ENCODE data around the gene RTN4R.

The RTN4R gene

DNA sequence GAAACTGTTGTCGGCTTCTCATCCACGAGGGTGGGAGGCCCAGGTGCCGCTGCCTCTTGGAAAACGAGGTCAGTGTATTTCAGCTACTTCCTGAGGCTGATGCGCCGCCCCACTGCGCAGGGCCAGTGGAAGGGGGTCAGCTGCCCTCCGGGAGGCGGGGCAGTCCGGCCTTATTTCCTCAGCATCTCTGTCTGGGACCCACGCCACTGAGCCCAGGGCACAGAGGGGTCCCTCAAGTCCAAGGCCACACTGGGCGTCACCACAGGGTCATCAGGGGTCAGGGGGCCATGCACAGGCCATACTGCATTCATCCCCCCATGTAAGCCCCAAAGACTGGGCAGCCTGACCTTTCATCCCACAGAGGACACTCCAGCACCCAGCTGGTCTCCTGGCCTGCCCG, 12.1 kb downstream of the RTN4R start:
- no peak for DNase-seq

DNA sequence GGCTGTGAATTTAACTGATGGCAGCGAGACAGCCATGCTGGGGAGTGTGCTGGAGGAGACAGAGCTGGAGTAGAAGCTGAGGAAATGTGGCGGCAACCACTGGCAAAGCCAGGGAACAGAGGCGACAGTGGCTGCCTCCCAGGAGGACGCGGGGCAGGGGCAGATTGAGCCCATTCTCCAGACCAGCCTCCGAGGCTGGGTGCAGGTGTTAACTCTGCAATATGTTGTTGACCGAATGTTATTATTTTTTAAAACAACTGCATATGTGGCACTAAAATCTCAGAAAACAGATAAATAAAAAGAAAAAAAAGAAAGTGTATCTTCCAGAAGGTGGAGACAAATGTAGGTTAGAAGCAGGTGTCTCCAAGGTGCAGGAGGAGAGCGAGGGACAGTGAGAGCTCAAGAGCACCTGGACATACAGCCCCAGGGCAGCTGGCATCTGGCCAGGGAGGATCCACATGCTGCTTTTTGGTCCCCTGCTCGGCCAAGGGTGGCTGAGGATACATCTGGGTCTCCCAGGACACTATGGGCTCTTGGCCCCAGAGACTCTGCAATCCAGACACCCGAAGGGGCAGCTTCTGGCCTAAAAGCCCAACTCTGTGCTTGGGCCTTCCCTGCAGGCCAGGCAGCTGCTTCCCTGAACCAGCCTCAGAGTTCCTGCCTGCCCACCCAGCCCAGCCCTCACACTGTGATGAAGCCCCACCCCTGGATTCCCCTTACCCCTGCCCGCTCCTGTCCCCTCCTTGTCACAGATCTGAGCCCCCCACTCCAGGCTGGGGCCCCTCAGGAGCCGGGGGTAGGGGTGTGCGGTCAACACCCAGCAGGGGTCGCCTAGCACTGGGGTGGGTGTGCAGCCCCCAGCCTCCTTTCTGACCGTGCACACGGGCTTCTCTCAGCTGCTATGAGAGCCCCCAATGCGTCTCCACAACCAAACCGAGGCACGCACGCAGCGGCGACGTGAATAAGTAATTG, 12.9 kb downstream of the RTN4R start:
- DNase-seq, result no peak

DNA sequence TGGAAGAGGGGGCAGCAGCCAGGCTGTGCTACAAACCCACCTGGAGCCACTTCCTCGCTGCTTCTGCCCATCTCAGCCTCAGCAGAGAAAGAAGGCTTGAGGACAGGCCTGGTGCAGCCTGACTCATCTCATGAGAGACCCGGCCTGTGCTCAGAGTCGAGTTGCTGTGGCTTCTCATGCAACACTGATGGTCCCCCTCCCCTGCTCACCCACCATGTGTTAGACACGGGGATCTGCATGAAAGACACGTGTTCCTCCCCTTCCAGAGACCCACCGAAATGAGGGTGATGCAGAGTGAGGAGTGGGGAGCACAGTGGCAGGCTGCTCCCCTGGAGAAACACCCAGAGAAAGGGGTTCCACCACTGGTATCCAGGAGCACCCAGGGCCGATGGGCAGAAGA, 15.0 kb downstream of the RTN4R start:
- DNase-seq, result no peak

DNA sequence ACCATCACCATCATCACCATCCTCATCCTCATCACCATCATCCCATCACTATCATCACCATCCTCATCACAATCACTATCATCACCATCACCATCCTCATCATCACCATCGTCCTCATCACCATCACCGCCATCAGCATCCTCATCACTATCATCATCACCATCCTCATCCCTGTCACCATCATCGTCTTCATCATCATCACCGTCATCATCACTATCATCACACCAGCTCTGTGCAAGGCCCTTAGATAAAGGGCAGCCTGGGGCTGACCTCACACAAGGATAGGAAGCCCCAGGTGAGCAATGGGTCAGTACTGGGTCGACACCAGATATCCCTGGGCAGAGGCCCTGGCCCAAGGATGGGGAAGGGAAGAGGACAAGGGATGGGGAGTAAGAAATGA, 16.1 kb downstream of the RTN4R start:
- DNase-seq, result no peak

DNA sequence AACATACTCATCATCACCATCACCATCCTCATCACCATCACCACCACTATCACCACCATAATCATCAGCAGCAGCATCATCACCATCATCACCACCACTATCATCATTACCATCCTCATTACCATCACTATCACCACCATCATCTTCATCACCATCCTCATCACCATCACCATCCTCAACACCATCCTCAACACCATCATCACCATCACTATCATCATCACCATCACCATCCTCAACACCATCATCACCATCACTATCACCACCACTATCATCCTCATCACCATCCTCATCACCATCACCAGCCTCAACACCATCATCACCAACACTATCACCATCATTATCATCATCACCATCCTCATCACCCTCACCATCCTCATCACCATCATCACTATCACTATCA, 16.6 kb downstream of the RTN4R start:
- no peak for DNase-seq

DNA sequence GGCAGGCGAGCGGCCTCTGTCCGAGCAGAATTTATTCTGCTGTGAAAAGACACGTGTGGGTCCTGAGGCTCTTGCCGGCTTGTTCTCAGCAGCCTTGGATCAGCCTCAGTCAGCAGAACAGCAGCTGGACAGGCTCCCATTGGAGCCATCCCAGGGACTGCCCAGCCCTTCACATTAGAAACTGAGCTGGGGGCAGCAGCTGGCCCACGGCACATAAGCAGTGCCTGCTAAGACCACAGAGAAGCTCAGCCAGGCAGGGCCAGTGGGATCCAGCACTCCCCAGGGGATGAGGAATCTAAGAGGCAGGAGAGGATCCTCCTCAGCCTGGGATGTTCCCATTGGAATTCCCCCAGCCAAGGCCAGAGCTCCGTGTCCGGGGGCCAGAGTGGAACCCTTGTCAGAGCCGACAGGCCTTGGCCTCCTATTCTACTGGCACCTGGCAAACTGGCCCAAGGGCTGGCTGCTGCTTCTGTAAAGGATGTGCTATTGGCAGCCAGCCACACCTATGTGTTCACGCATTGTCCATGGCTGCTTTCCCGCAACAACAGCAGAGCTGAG, 18.2 kb downstream of the RTN4R start:
- no peak for DNase-seq

DNA sequence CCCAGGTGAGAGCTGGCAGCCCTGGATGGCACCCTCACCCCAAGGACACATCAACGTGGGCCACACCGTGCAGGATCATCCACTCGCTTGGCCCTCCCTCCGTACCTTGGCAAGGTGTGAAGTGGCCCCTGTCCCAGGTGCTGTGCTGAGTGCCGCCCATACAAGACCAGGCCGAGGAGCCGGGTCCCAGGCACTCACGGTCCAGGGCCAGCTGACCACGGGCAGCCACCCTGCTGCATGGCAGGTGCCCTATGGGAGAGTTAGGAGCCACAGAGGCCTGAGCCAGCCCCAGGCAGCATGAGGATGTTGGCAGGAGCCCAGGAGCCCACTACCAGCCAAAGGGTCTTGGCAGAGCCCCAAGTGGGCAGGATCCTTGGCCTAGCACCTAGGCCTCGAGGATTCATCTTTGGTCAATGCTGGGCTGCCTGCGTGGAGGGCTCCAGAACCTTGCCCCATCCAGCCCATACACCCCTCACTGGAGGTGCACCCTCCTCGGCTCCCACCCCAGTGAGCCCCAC, 19.6 kb downstream of the RTN4R start:
- no peak for DNase-seq

DNA sequence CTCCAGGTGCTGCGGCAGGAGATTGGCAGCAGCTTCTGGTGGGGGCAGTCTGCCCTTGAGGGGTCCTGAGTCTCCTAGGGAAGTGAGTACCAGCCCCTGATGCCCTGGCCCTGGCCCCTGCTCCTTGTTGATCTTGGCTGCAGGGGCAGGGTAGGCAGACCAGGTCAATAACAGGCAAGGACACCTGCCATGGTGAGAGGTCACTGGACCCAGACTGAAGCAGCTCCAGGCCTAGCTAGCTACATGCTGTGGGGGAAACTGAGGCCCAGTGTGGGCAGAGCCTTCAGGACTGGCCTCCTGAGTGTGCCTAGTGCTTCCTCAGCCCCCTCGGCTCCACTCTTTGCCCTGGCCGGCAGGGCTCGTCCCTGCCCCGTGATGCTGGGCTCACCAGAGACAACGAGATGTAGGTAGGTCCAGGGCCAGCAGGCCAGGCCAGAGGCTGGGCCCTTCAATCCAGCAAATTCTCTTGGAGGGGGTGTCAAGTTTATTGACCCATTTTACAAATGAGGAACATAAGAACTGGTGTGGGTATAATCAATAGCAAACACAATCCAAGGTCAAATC, 20.4 kb downstream of the RTN4R start:
- DNase-seq, result no peak

DNA sequence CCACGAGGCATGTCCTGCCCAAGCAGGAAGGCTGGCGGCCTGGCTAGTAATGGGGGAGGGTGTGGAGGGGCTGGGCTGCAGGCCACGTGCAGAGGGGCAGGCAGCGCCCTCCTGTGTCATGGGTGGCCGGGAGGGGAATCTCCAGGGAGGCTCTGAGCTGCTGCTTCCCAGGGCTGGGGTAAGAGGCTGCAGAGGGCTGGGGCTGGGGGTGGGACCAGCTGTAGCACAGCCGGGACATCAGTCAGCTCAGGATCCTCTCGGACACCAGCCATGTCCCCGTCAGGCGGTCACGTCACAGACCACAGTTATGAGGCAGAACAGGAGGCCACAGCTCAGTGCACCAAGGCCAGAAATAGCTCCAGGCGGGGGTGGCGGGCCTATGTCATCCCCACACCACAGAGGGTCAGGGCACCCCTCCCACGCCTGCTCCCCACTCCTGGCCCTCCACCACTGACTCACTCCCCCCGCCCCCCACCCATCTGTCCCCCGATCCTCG, 21.1 kb downstream of the RTN4R start:
- DNase-seq, result no peak

DNA sequence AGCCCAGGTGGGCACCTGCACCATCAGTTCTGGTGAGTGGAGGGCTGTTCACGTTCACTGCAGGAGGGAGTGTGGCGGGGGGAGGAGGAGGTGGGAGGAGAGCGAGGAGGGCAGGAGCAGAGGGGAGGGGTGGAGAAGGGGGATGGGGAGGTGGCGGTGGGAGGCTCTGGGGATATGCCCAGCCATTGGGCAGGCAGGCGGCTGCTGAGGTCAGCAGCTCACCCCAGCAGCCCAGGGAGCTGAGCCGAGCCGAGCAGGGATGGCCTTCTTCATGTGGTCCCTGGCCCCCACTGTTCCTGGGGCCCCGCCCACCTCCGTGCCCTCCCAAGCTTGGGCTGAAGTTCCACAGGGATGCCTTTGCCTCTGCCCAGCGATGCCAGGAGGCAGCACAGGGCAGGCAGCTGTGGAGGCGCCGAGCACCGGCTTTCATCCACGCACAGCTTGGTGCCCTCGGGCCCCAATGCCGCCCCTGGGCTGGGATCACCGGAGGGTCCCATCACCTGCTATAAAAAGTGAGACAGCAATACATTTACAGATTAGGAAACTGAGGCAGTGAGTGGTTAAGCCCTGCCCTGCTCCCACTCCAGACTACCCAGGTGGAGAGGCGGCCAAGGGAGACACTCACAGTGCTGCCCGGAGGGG, 21.6 kb downstream of the RTN4R start:
- no peak for DNase-seq

DNA sequence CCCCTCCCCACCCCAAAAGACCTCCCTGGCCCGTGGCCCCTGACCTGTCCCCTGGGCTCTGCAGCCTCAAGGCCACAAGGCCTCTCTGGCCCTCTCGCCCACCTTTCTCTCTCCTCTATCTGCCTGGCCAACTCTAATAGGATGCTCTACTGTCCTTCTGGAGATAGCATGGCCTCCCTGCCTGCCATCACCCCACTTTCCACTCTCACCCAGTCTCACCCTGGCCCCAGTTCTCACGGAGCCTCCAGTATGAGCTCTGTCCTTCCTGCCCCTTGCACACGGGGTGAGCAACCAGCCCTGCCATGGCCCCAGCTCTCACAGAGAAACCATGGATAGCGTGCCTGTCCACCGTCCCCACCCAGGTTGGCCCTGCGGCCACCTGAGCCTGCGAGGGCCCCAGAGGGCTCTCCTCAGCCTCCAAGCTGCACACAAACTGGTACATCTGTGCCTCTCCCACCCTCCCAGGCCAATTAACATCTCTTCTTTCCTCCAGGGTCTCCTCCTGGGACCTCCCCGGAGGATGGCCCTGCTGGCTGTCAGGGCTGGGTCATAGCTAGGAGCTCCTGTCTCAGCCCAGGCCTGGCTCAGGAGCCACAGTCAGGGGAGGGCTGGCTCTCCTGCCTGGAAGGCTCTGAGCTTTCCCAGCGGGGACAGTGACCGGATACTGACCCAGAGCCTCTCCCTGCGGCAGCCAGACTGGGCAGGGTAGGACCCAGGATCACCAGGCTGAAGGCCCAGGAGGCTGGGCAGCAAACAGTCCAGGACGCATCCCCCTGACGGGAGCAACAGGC, 22.3 kb downstream of the RTN4R start:
- no peak for DNase-seq

DNA sequence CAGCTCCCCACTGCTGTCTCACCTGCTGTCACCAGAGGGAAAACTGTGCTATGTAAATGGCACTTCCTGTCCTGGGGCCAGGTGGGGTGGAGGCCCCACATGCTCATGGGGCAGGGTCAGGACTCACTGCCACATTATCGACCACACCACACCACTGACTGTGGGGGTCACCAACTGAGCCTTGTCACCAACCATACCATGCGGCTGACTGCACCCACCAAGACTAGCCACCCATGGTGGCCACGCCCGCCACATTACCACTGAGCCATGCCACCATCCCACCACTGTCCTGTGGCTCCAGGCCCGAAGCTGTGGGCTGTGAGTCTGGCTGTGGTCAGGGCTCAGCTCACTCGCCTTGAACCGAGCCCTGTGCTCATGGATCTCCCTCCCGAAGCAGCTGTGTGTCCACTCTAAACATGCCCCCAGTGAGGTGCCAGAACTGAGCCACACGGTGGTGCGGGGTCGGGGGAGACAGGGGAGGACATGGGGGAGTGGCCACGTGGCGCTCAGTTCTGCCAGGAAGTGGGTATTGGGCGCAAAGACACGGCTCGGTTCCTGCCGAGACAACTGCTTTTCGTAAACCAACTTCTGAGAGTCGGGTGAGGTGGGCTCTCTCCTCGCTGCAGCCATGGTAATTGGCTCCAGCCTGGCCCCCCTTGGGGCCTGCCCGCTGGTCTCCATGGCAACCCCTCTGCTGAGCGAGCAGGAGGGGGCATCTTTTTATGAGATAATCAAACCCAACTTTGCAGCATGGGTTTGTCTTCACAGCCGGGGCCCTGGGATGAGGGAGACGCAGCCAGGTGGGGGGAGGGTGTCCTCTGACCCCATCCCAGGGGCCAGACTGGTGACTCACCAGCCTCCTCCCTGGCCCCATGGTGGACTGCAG, 23.2 kb downstream of the RTN4R start:
- DNase-seq, result peak; percentile 32

DNA sequence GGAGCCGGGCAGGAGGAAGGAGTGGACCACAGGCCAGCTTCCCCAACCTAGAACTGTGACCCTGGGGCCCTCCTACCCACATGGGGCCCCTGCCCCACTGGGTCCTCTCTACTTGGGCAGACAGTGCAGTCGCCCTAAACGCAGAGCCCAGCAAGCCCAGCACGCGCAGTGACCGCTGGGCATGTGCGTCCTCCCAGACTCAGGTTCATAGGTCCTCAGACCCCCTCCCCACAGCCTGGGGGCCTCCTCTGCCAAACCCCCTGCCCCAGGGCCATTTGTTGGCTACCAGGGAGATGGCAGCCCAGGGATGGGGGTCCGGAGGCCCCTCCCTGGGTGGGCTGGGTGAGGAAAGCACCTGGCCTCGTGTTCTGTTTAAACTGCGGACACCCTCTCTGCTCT, 23.9 kb downstream of the RTN4R start:
- no peak for DNase-seq

DNA sequence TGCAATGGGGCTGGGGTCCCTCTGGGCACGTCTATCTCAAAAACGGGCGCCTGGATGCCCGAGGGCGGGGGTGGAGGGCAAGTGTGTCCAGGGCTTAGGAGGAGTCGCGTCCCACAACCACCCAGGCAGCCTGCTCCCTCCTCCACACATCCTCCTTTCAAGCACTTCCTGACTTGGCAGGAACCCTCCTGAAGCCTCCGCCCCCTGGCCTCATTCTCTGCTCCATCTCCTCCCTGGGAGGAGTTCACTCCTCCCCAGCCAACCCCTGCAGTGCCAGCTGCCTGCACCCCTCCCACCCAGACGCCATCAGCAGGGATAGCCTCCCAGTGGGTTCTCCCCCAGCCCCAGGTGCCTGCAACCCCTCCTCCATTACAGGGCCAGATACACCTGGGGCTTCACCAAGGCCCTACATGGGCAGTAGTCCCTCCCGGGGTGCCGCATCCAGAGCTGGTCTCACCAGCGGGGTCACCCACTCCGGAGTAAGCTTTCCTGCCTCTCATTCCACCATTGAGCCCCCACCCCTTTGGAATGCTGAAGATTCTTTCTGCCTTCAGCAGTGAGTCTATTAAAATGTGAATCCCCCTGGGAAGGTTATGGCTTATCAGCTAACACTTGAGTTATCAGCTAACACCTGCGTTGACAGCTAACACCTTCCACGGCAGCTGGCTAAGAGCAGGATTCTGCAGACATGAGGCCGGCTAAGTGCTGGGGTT, 24.4 kb downstream of the RTN4R start:
- peak; percentile 59 for DNase-seq

DNA sequence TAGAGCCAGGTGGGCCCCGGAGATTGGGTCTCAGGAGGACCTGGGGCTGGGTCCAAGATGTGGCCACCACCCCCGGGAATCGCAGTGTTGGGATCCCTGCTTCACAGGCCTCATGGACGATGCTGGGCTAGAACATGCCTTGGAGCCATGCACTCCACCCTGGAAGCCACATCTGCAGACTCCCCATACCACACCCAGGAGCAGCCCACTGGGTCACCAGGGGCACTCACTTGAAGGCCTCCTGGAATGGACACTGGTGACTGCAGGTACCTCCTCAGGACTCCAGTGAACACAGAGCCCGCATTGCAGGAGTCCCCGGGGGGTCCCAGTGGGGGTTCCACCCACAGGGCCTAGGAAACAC, 25.0 kb downstream of the RTN4R start:
- no peak for DNase-seq

DNA sequence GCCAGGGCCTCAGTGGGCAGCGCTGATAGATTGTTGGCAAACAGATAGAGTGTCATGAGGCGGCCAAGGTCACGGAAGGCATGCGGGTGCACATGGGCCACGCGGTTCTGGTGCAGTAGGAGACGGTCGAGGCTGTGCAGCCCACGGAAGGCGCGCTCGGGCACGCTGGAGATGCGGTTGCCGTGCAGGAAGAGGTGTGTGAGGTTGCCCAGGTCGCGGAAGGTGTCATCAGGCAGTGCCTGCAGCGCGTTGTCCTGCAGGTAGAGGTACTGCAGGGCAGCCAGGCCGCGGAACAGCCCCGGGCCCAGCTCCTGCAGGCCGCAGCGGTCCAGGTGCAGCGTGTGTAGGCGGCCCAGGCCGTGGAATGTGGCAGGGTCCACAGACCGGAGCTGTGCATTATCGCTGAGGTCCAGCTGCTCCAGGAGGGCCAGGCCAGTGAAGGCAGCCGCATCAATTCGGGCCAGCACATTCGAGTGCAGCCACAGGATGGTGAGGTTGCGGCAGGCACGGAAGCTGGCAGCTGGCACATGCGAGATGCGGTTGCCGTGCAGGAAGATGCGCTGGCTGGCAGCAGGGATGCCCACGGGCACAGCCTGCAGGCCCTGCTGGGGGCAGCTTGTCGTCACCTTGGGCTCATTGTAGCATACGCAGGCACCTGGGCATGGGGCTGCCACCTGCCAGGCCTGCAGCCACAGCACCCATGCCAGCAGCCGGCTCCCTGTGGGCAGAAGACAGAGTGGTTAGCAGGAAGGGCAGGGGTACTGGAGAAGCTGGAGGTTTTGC, 25.5 kb downstream of the RTN4R start:
- DNase-seq, result no peak

DNA sequence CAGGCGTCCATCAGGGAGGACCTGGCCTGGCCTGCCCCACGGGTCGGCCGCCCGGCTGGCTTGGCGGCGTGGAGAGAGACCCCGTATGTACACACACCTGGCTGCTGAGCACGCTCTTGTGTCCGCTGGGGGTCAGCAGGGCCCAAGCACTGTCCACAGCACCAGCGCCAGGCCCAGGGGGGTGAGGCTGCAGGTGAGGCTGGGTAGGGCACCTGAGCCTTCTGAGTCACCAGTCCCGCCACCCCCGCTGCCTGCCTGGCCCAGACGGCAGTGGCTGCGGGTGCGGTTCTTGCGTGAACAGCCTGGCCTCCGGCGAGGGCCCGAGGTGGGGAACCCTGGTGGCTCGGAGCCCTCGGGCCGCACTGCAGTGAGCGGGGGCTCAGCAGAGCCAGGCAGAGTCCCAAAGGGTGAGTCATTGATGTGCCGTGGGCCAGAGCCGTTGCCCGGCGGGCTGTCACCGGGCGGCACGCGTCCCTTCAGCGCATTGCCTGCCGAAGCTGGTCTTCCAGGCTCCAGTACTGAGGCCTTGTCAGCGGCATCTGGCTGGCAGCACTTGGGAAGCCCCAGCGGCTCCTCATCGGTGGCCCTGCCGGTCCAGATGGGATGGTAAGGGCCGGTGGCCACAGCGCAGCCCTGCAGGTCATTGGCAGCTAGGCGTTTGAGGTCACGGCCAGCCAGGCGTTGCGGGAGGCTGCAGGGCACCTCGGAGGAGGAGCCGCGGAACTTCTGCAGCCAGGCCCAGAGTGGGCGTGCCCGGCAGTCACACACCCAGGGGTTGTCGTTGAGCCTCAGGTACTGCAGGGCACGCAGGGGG, 26.3 kb downstream of the RTN4R start:
- DNase-seq, result no peak

DNA sequence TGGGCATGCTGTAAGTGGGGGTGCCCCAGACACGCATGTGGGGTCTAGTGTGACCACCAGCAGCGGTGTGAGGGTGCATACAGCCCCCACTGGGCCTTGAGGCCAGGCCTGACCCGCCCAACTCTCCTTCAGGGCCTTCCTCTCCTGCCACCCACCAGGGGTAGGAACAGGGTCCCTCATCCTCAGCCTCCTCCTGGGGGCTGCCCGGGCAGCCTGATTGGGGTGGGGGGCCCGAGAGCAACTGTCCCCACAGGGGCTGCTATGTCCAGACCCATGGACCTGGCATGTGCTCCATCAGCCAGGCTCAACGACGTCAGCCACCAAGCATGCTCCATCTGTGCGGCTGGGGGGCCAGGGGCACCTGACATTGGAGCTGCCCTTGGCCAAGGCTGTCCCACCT, 27.2 kb downstream of the RTN4R start:
- DNase-seq, result no peak

DNA sequence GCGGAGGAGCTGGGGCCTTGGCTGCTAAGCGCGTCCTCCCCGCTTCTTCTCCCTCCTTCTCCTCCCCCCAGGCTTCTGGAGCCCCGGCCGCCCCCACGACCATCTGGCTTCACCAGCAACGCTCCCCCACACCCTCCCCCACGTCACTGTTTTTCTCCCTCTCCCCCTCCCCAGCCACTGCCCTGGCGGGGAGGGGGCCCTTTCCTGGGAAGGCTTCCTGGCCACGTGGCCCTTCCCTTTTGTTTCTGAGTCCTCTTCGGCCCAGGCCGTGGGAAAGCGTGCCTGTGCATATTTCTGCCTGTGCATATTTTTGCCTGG, 27.7 kb downstream of the RTN4R start:
- DNase-seq, result no peak
